Mucosa of descending colon (tissue), 3 donors: ENCODE data around the gene C12orf57. TPM values are rescaled to one million over a fixed set of nuclear protein-coding genes. Genes with fewer than 3 reads are reported as not detected.

Experiments used
- ATAC-seq: fragments of 200-7000 bp; cut with Tn5 transposase; one replicate; pipeline ENCODE4 v1.9.1; 2020; ENCODE audit warnings: mild to moderate bottlenecking, moderate library complexity
- DNase-seq, 3 donors: peaks; one replicate each; pipeline ENCODE4 v3.0.0-alpha.2; 2020
- H3K36me3 ChIP-seq: fragments of 200-600 bp; one replicate; pipeline ENCODE4 v1.8.0; 2021; ENCODE audit warnings: low read depth, mild to moderate bottlenecking
- H3K4me1 ChIP-seq: fragments of 200-600 bp; one replicate; pipeline ENCODE4 v1.8.0; 2021; ENCODE audit warnings: low read depth, mild to moderate bottlenecking
- H3K4me3 ChIP-seq: fragments of 200-600 bp; one replicate; pipeline ENCODE4 v1.8.0; 2021; ENCODE audit warnings: mild to moderate bottlenecking
- H3K9me3 ChIP-seq: fragments of 200-600 bp; one replicate; pipeline ENCODE4 v1.8.0; 2021; ENCODE audit warnings: mild to moderate bottlenecking
- intact Hi-C, 2 donors: fragments of 100-400 bp; cut with DNase I in 1 of 2; cut with micrococcal nuclease in 1 of 2; formaldehyde crosslinking; loops; one replicate each; pipeline versions ENCODE4 v1.11.0 to v1.11.1; 2022; cut with DNase I, micrococcal nuclease
- total RNA-seq, 3 donors: library from RNA; stranded (reverse); fragmentation: NEBNext Ultra II Directional in 2 of 3; extraction: Animal tissue kit (Norgen Biotek cat#: 25700) in 2 of 3; gene quantifications; one replicate each; pipeline versions ENCODE4 v1.2.1 to v1.2.4, GENCODE V29; 2021 to 2023
- TF ChIP-seq, protein P1 (sequence below): fragments of 200-600 bp; IDR thresholded peaks from one replicate; pipeline ENCODE4 v1.8.0; 2022; ENCODE audit warnings: antibody characterized with exemption, mild to moderate bottlenecking
- donor health status: DM: no; HTN: no; CAD: no; lungs with moderate emphysema.
- donor health status: DM: no; HTN: no; CAD: no.
- donor health status: DM: no; HTN: yes; CAD: no.

Gene C12orf57
- total RNA-seq, 3 donors from 2014 or later, result 113 to 175 (median 130) TPM

DNA sequence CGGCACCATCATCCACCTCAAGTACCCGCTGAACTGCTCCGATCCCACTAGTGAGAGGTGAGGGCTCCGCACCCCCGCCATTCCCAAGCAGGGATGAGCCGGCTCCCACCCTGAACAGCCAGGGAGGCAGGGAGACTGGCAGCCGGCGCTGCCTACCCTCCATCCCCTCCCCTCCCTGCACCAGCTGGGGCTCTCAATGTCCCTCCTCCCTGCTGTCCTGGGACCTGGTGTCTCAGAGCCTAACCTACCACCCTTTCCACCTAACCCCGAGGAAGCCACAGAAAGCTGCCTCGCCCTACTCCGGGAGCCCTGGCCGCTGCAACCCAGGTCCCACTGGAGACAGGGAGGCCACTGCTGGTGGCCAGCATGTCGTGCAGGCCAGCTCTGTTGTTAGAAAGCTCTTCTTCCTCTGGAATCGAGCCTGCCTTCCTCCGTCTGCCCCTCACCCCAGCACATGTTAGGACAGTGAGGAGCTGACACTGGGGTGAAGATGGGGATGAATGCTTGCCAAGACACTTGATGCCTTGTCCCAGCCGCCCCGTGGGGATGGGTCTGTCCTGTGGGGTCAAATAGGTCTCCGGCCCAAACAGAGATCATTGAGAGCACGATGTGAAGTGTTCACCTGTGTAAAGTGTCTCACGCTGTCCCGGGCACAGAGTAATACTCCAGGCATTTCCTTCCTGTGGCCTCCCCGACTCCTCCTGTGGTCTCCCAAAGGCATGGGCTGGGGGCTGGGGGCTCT, 8.5 kb downstream of the C12orf57 start:
- no peaks in the 10 kb centered on the region for H3K36me3 ChIP-seq
- peaks cover 16% of the 10 kb centered on the region for H3K4me1 ChIP-seq
- H3K9me3 ChIP-seq, result no peaks in the 10 kb centered on the region
- TF ChIP-seq, protein P1, sequence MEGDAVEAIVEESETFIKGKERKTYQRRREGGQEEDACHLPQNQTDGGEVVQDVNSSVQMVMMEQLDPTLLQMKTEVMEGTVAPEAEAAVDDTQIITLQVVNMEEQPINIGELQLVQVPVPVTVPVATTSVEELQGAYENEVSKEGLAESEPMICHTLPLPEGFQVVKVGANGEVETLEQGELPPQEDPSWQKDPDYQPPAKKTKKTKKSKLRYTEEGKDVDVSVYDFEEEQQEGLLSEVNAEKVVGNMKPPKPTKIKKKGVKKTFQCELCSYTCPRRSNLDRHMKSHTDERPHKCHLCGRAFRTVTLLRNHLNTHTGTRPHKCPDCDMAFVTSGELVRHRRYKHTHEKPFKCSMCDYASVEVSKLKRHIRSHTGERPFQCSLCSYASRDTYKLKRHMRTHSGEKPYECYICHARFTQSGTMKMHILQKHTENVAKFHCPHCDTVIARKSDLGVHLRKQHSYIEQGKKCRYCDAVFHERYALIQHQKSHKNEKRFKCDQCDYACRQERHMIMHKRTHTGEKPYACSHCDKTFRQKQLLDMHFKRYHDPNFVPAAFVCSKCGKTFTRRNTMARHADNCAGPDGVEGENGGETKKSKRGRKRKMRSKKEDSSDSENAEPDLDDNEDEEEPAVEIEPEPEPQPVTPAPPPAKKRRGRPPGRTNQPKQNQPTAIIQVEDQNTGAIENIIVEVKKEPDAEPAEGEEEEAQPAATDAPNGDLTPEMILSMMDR, result no peak
- intact Hi-C loops, result no loop called here
- DNase-seq (peak in 2 of 3 donors; percentile 36 to 58), ATAC-seq (no peak)
- no peak overlapping the region for H3K4me3 ChIP-seq

GRCh38 chr12:6952863-6953441, 9.1 kb downstream of the C12orf57 start:
- no peak overlapping the region for H3K4me3 ChIP-seq
- H3K36me3 ChIP-seq, result no peaks in the 10 kb centered on the region
- intact Hi-C loops, result no loop called here
- DNase-seq (peak in 1 of 3 donors; percentile 49), ATAC-seq (no peak)
- H3K9me3 ChIP-seq, result no peaks in the 10 kb centered on the region
- TF ChIP-seq, protein P1, result no peak
- peaks cover 16% of the 10 kb centered on the region for H3K4me1 ChIP-seq

- TF ChIP-seq, protein P1, result no peak
These were observed 9.9 kb downstream of the C12orf57 start for GRCh38 chr12:6953442-6954315.

DNA sequence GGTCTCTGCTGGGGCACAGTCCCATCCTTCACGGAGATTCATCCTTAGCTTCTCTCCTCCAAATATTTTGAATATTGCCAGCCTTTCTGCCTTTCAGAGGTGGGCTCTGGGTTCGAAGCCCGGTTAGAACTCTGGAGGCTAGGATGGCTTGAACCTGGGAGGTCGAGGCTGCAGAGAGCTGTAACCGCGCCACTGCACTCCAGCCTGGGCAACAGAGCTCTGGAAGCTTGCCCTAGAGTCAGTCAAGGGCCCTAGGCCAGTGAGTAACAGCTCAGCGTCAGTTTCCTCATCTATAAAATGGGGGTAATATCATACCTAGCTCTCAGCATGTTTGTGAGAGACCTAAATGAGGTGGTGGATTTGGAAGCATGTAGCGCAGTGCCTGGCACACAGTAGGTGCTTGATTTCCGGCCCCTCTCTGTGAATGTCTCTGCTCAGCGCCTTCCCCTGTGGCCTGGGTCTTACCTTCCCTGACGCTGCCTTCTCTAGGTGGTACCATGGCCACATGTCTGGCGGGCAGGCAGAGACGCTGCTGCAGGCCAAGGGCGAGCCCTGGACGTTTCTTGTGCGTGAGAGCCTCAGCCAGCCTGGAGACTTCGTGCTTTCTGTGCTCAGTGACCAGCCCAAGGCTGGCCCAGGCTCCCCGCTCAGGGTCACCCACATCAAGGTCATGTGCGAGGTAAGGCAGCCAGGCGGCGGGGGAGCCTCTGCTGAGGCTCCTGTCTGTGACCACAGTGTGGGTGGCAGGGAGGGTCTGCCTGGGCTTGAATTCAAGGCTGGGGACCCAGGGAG, 10.7 kb downstream of the C12orf57 start:
- ATAC-seq (no peak), DNase-seq (peak in 1 of 3 donors; percentile 22)
- Histone ChIP-seq H3K4me1 (peaks cover 14% of the 10 kb centered on the region), H3K36me3 (no peaks in the 10 kb centered on the region), H3K9me3 (no peaks in the 10 kb centered on the region), H3K4me3 (no peak overlapping the region)
- intact Hi-C loops, result no loop called here
- TF ChIP-seq, protein P1, result no peak

More at GRCh38 chr12:6953442-6954315, 9.9 kb downstream of the C12orf57 start:
- no peaks in the 10 kb centered on the region for H3K9me3 ChIP-seq
- DNase-seq, result peak; percentile 66 to 83 (median 67)
- peaks cover 16% of the 10 kb centered on the region for H3K4me1 ChIP-seq
- intact Hi-C loops, result no loop called here
- peak; percentile 52 for ATAC-seq
- no peak overlapping the region for H3K4me3 ChIP-seq
- H3K36me3 ChIP-seq, result no peaks in the 10 kb centered on the region
